ENCODE data around the gene HIGD2B. TPM values are rescaled to one million over a fixed set of nuclear protein-coding genes. Genes with fewer than 3 reads are reported as not detected.
"Not testable (repeated sequence)": the region's sequence is repeated elsewhere in the genome, so short reads cannot be mapped to it uniquely, and the experiment has no call there.

HIGD2B gene
- total RNA-seq, 1 experiment from 2014 or later: not detected

- H3K9me3 Mint-ChIP-seq (ENCODE audit: low read depth, unreplicated experiment): no peaks in the 10 kb centered on the region
- H3K27ac Mint-ChIP-seq (ENCODE audit: unreplicated experiment): no peak overlapping the region
- DNase-seq: no peak
- intact Hi-C loops (cut with micrococcal nuclease; ENCODE audit: unreplicated experiment): no loop called here
- CTCF ChIA-PET: interaction anchor here (1.2 kb wide), 1 partner anchor 12 kb away, joined by 4 read pairs; no protein-coding TSS in a partner anchor
- no peak overlapping the region for H3K4me3 Mint-ChIP-seq (ENCODE audit: low read depth, unreplicated experiment)
- H3K4me1 Mint-ChIP-seq (ENCODE audit: low read depth, unreplicated experiment): no peaks in the 10 kb centered on the region
- H3K27me3 Mint-ChIP-seq (ENCODE audit: unreplicated experiment): no peaks in the 10 kb centered on the region
- H3K36me3 Mint-ChIP-seq (ENCODE audit: insufficient read depth, unreplicated experiment): peaks cover 4% of the 10 kb centered on the region
- no peak for TF ChIP-seq CTCF (IDR thresholded peaks at IDR 0.05; ENCODE audit: unreplicated experiment)
- BruUV-seq (replicated peaks): no TSS peak
Observed at GRCh38 chr15:72732086-72732485, 46.1 kb upstream of the HIGD2B start.

GRCh38 chr15:72728821-72729220 is 42.8 kb upstream of the HIGD2B start:
- Mint-ChIP-seq H3K27me3 (ENCODE audit: unreplicated experiment) (no peaks in the 10 kb centered on the region), H3K9me3 (ENCODE audit: low read depth, unreplicated experiment) (no peaks in the 10 kb centered on the region), H3K4me3 (ENCODE audit: low read depth, unreplicated experiment) (no peak overlapping the region), H3K27ac (ENCODE audit: unreplicated experiment) (no peak overlapping the region), H3K36me3 (ENCODE audit: insufficient read depth, unreplicated experiment) (peaks cover 4% of the 10 kb centered on the region), H3K4me1 (ENCODE audit: low read depth, unreplicated experiment) (peaks cover 3% of the 10 kb centered on the region)
- intact Hi-C loops (cut with micrococcal nuclease; ENCODE audit: unreplicated experiment): no loop called here
- DNase-seq: no peak
- TF ChIP-seq CTCF (IDR thresholded peaks at IDR 0.05; ENCODE audit: unreplicated experiment): no peak
- BruUV-seq (replicated peaks): no TSS peak
- CTCF ChIA-PET: interaction anchor here (0.6 to 0.7 kb wide), 6 partner anchors 52 to 1228 kb away, joined by 3 to 6 read pairs (median 4); no protein-coding TSS in a partner anchor

DNA sequence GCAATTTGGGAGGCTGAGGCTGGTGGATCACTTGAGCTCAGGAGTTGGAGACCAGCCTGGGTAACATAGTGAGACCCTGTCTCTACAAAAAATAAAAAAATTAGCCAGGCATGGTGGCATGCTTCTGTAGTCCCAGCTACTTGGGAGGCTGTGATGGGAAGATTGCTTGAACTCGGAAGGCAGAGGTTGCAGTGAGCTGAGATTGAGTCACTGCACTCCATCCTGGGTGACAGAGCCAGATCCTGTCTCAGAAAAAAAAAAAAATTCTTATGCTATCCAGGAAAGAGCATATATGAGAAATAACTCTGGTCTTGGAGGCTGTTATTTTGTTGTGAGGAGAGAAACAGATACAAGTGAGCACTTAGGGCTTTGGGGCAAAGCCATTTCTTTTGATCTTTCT is 42.3 kb upstream of the HIGD2B start:
- H3K27me3 Mint-ChIP-seq (ENCODE audit: unreplicated experiment); H3K4me1 Mint-ChIP-seq (ENCODE audit: low read depth, unreplicated experiment); H3K4me3 Mint-ChIP-seq (ENCODE audit: low read depth, unreplicated experiment); H3K9me3 Mint-ChIP-seq (ENCODE audit: low read depth, unreplicated experiment); BruUV-seq (replicated peaks); H3K27ac Mint-ChIP-seq (ENCODE audit: unreplicated experiment); intact Hi-C loops (cut with micrococcal nuclease; ENCODE audit: unreplicated experiment); H3K36me3 Mint-ChIP-seq (ENCODE audit: insufficient read depth, unreplicated experiment); DNase-seq: not testable (repeated sequence)
- CTCF ChIA-PET: interaction anchor here (0.7 kb wide), 3 partner anchors 23 to 229 kb away, joined by 4 to 6 read pairs (median 5); no protein-coding TSS in a partner anchor

GRCh38 chr15:72727154-72727553 is 41.2 kb upstream of the HIGD2B start:
- CTCF ChIA-PET: no interaction called here
- H3K27ac Mint-ChIP-seq (ENCODE audit: unreplicated experiment): no peak overlapping the region
- no peak for DNase-seq
- BruUV-seq (replicated peaks): no TSS peak
- intact Hi-C loops (cut with micrococcal nuclease; ENCODE audit: unreplicated experiment): no loop called here
- TF ChIP-seq CTCF (IDR thresholded peaks at IDR 0.05; ENCODE audit: unreplicated experiment): no peak
- H3K9me3 Mint-ChIP-seq (ENCODE audit: low read depth, unreplicated experiment): no peaks in the 10 kb centered on the region
- no peak overlapping the region for H3K4me3 Mint-ChIP-seq (ENCODE audit: low read depth, unreplicated experiment)
- H3K4me1 Mint-ChIP-seq (ENCODE audit: low read depth, unreplicated experiment): peaks cover 6% of the 10 kb centered on the region
- H3K36me3 Mint-ChIP-seq (ENCODE audit: insufficient read depth, unreplicated experiment): peaks cover 4% of the 10 kb centered on the region
- no peaks in the 10 kb centered on the region for H3K27me3 Mint-ChIP-seq (ENCODE audit: unreplicated experiment)

DNA sequence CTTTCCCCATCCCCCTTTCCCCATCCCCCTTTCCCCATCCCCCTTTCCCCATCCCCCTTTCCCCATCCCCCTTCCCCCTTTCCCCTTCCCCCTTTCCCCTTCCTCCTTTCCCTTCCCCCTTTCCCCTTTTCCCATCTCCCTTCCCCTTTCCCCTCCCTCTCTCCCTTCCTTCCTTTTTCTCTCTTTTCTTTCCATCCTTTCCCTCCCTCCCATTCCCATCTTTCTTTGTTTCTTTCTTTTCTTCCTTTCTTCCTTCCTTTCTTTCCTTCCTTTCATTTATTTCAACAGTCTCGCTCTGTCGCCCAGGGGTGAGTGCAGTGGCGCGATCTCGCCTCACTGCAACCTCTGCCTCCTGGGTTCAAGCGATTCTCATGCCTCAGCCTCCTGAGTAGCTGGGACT is 39.9 kb upstream of the HIGD2B start:
- BruUV-seq (replicated peaks); H3K36me3 Mint-ChIP-seq (ENCODE audit: insufficient read depth, unreplicated experiment); intact Hi-C loops (cut with micrococcal nuclease; ENCODE audit: unreplicated experiment); H3K27ac Mint-ChIP-seq (ENCODE audit: unreplicated experiment); DNase-seq; H3K27me3 Mint-ChIP-seq (ENCODE audit: unreplicated experiment); H3K4me1 Mint-ChIP-seq (ENCODE audit: low read depth, unreplicated experiment); H3K4me3 Mint-ChIP-seq (ENCODE audit: low read depth, unreplicated experiment); CTCF ChIA-PET; H3K9me3 Mint-ChIP-seq (ENCODE audit: low read depth, unreplicated experiment): not testable (repeated sequence)

Measured in Calu3 (cell line).